ACC112 (cell line): ENCODE results near the gene KIAA1671.

Experiments used
- H2AFZ ChIP-seq: fragments of 200-600 bp; sonication (generic); one replicate; pipeline ENCODE4 v1.6.0; 2017; ENCODE audit warnings: antibody characterized with exemption, low read length; ENCODE audit not compliant: unreplicated experiment
- H3K27ac ChIP-seq: fragments of 200-600 bp; sonication (generic); 2 replicates; pipeline ENCODE4 v1.5.1; 2014; ENCODE audit warnings: low read depth, mild to moderate bottlenecking, antibody characterized with exemption, low read length, moderate library complexity
- H3K27me3 ChIP-seq: fragments of 200-600 bp; sonication (generic); 2 replicates; pipeline ENCODE4 v1.6.1; 2014; ENCODE audit warnings: mild to moderate bottlenecking, antibody characterized with exemption, low read length, moderate library complexity, mixed read lengths; ENCODE audit not compliant: insufficient read depth
- H3K36me3 ChIP-seq: fragments of 200-600 bp; sonication (generic); 2 replicates; pipeline ENCODE4 v1.6.1; 2016; ENCODE audit warnings: mild to moderate bottlenecking, antibody characterized with exemption, low read length, moderate library complexity, mixed read lengths; ENCODE audit not compliant: insufficient read depth
- H3K4me1 ChIP-seq: fragments of 200-600 bp; sonication (generic); one replicate; pipeline ENCODE4 v1.6.1; 2016; ENCODE audit warnings: low read length, mixed read lengths; ENCODE audit not compliant: insufficient read depth, unreplicated experiment, control insufficient read depth
- H3K4me3 ChIP-seq: fragments of 200-600 bp; sonication (generic); 2 replicates; pipeline ENCODE4 v1.5.1; 2014; ENCODE audit warnings: mild to moderate bottlenecking, low read depth, low read length
- H3K79me2 ChIP-seq: fragments of 200-600 bp; sonication (generic); one replicate; pipeline ENCODE4 v1.6.0; 2016; ENCODE audit warnings: low read length; ENCODE audit not compliant: control insufficient read depth, unreplicated experiment, insufficient read depth

KIAA1671 gene

GRCh38 chr22:25205847-25206246 lies 253.3 kb downstream of the KIAA1671 start:
- no peaks in the 10 kb centered on the region for H3K36me3 ChIP-seq
- H2AFZ ChIP-seq = no peak overlapping the region
- no peaks in the 10 kb centered on the region for H3K27me3 ChIP-seq
- H3K4me1 ChIP-seq = no peaks in the 10 kb centered on the region
- H3K27ac ChIP-seq = no peak overlapping the region
- H3K79me2 ChIP-seq = no peaks in the 10 kb centered on the region
- no peak overlapping the region for H3K4me3 ChIP-seq

GRCh38 chr22:25206998-25207397 lies 254.5 kb downstream of the KIAA1671 start:
- Histone ChIP-seq H3K36me3 (no peaks in the 10 kb centered on the region), H3K27me3 (no peaks in the 10 kb centered on the region), H3K4me1 (no peaks in the 10 kb centered on the region), H3K27ac (no peak overlapping the region), H3K4me3 (no peak overlapping the region), H2AFZ (no peak overlapping the region), H3K79me2 (no peaks in the 10 kb centered on the region)

- Histone ChIP-seq H3K27ac (no peak overlapping the region), H3K4me3 (no peak overlapping the region), H3K4me1 (no peaks in the 10 kb centered on the region), H2AFZ (no peak overlapping the region), H3K36me3 (no peaks in the 10 kb centered on the region), H3K79me2 (no peaks in the 10 kb centered on the region), H3K27me3 (no peaks in the 10 kb centered on the region)
Observed at GRCh38 chr22:25207553-25208157, 255.1 kb downstream of the KIAA1671 start.

GRCh38 chr22:25208328-25208727 lies 255.8 kb downstream of the KIAA1671 start:
- Histone ChIP-seq H2AFZ (no peak overlapping the region), H3K4me1 (no peaks in the 10 kb centered on the region), H3K79me2 (no peaks in the 10 kb centered on the region), H3K4me3 (no peak overlapping the region), H3K36me3 (no peaks in the 10 kb centered on the region), H3K27me3 (no peaks in the 10 kb centered on the region), H3K27ac (no peak overlapping the region)

- H2AFZ ChIP-seq = no peak overlapping the region
Observed at GRCh38 chr22:25208743-25209505, 256.4 kb downstream of the KIAA1671 start.

GRCh38 chr22:25210793-25211192 lies 258.3 kb downstream of the KIAA1671 start:
- no peaks in the 10 kb centered on the region for H3K4me1 ChIP-seq
- no peaks in the 10 kb centered on the region for H3K27me3 ChIP-seq
- H3K4me3 ChIP-seq = no peak overlapping the region
- no peak overlapping the region for H2AFZ ChIP-seq
- no peak overlapping the region for H3K27ac ChIP-seq
- no peaks in the 10 kb centered on the region for H3K79me2 ChIP-seq
- no peaks in the 10 kb centered on the region for H3K36me3 ChIP-seq

More at GRCh38 chr22:25208743-25209505, 256.4 kb downstream of the KIAA1671 start:
- Histone ChIP-seq H3K79me2 (no peaks in the 10 kb centered on the region), H3K4me1 (no peaks in the 10 kb centered on the region), H3K4me3 (no peak overlapping the region), H3K36me3 (no peaks in the 10 kb centered on the region), H3K27ac (no peak overlapping the region), H3K27me3 (no peaks in the 10 kb centered on the region)

GRCh38 chr22:25212337-25212736 lies 259.8 kb downstream of the KIAA1671 start:
- Histone ChIP-seq H3K79me2 (no peaks in the 10 kb centered on the region), H3K36me3 (no peaks in the 10 kb centered on the region), H3K27me3 (no peaks in the 10 kb centered on the region), H3K27ac (no peak overlapping the region), H3K4me3 (no peak overlapping the region), H2AFZ (no peak overlapping the region), H3K4me1 (no peaks in the 10 kb centered on the region)

- no peaks in the 10 kb centered on the region for H3K79me2 ChIP-seq
Observed at GRCh38 chr22:25213221-25213620, 260.7 kb downstream of the KIAA1671 start.

GRCh38 chr22:25216230-25216629 lies 263.7 kb downstream of the KIAA1671 start:
- H3K4me3 ChIP-seq = no peak overlapping the region
- no peak overlapping the region for H2AFZ ChIP-seq
- no peak overlapping the region for H3K27ac ChIP-seq
- H3K27me3 ChIP-seq = peaks cover 6% of the 10 kb centered on the region
- H3K79me2 ChIP-seq = no peaks in the 10 kb centered on the region
- no peaks in the 10 kb centered on the region for H3K4me1 ChIP-seq
- H3K36me3 ChIP-seq = no peaks in the 10 kb centered on the region

More at GRCh38 chr22:25213221-25213620, 260.7 kb downstream of the KIAA1671 start:
- no peak overlapping the region for H3K27ac ChIP-seq
- H3K4me3 ChIP-seq = no peak overlapping the region
- no peaks in the 10 kb centered on the region for H3K36me3 ChIP-seq
- no peaks in the 10 kb centered on the region for H3K27me3 ChIP-seq
- H2AFZ ChIP-seq = no peak overlapping the region
- no peaks in the 10 kb centered on the region for H3K4me1 ChIP-seq

GRCh38 chr22:25219211-25219689 lies 266.7 kb downstream of the KIAA1671 start, which contains the start of gene CRYBB2:
TSS of gene CRYBB2 (plus strand) at chr22:25219639. CDS start at chr22:25221430, 1,791 bp downstream.
- Histone ChIP-seq H3K27me3 (peaks cover 19% of the 10 kb centered on the region), H2AFZ (no peak within 1 kb of the TSS), H3K27ac (no peak within 1 kb of the TSS), H3K36me3 (no peaks in the 10 kb centered on the region), H3K79me2 (no peaks in the 10 kb centered on the region), H3K4me1 (no peaks in the 10 kb centered on the region), H3K4me3 (no peak within 1 kb of the TSS)
